OCI-LY3 (cell line): ENCODE measurements around the gene FFAR1.

ENCODE experiments used
- CTCF ChIP-seq: fragments of 200-600, 300-600 bp; sonication (generic); IDR thresholded peaks from 2 replicates; pipeline ENCODE4 v1.5.1; 2014; ENCODE audit warnings: antibody characterized with exemption, low read length, low read depth
- EZH2phosphoT487 ChIP-seq: fragments of 200-600 bp; shearing (Covaris generic); IDR thresholded peaks from 2 replicates; pipeline ENCODE4 v1.6.1; 2018; ENCODE audit warnings: antibody characterized with exemption, mixed run types, low read depth

GRCh38 chr19:35318679-35319448 is 28.8 kb upstream of the FFAR1 start:
- TF ChIP-seq CTCF (no peak), EZH2phosphoT487 (no peak)
